Stomach (tissue), 4 donors: ENCODE data around the gene C5.

Experiments
- CTCF ChIP-seq, 7 experiments: fragments of 450-650 bp in 4 of 7; fragments of 200-600 bp in 3 of 7; sonication (generic) in 3 of 7; IDR thresholded peaks; one replicate each; pipeline ENCODE4 v1.5.1; 2016 to 2019; ENCODE audit warnings: antibody characterized with exemption in 7 of 7, control low read depth in 2 of 7, mild to moderate bottlenecking in 1 of 7
- EP300 ChIP-seq: sonication (generic); formaldehyde crosslinking; IDR thresholded peaks from one replicate; pipeline ENCODE4 v1.6.1; 2017; ENCODE audit warnings: antibody characterized with exemption
- POLR2A ChIP-seq, 4 donors: fragments of 450-650 bp; IDR thresholded peaks; one replicate each; pipeline ENCODE4 v1.6.1; 2016; ENCODE audit warnings: antibody characterized with exemption in 4 of 4, control low read depth in 2 of 4, mild to moderate bottlenecking in 1 of 4, moderate library complexity in 1 of 4
- POLR2AphosphoS5 ChIP-seq, 3 donors: sonication (generic); formaldehyde crosslinking; IDR thresholded peaks; one replicate each; pipeline ENCODE4 v1.6.1; 2016; ENCODE audit warnings: antibody characterized with exemption in 3 of 3

- no peak for TF ChIP-seq CTCF (IDR thresholded peaks at IDR 0.05)
- TF ChIP-seq POLR2AphosphoS5 (IDR thresholded peaks at IDR 0.05) = no peak
- no peak for TF ChIP-seq POLR2A (IDR thresholded peaks at IDR 0.05)
- no peak for TF ChIP-seq EP300
Measured at GRCh38 chr9:120999317-120999716, 50.8 kb downstream of the C5 start.
